Measurements from ENCODE around the gene PGAP3. TPM values are rescaled to one million over a fixed set of nuclear protein-coding genes. Genes with fewer than 3 reads are reported as not detected.

PGAP3 gene
- total RNA-seq, 1 donor, result 10.9 TPM

DNA sequence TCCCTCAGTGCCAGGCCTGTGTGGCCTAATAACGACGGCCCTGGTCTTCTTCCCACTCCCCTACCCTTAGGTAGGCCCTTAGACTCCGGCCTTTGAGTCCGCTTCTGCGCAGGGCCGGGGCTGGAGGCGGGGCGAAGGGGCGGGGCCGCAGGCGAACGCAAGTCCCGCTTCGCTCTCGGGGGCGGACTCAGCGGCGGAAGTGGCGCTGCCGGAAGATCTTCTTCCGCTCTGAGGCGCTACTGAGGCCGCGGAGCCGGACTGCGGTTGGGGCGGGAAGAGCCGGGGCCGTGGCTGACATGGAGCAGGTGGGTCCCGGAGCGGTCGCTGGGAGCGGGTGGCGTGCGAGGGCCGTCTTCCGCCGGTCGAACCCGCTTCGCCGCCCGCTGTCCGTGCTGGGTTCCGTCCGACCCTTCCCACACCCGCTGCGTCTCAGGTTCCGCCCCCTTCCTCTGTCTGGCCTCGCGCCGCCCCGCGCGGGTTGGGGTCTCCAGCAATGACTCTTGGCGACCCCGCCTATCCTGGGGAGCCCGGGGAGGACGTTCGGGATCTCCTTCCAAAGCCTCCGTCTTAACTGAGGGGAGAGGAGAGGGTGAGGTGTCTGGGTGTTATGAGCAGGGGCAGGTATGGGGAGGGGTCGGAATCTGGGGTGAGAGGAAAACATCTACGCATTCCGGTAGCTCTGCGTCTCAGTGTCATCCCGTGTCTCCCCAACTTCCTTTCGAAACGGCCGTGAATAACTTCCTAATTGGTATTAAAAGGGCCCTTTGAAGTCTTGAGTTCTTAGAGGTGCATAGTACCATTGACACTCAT is 50.7 kb downstream of the PGAP3 start, which contains the start of gene STARD3:
Gene STARD3 (plus strand): TSS at position 218 of the 810 bp plus-strand sequence. CDS start 16,388 bp downstream, outside the sequence.
- peaks cover 9% of the 10 kb centered on the region for H3K27me3 ChIP-seq (ENCODE audit: insufficient read depth, low read length)
- peaks cover 19% of the 10 kb centered on the region for H3K4me1 ChIP-seq (ENCODE audit: insufficient read depth, low read length)
- peak within 1 kb of the TSS; percentile 95 for H2AFZ ChIP-seq (ENCODE audit: low read length)
- H3K9me3 ChIP-seq (ENCODE audit: low read depth, low read length), result no peaks in the 10 kb centered on the region
- TF ChIP-seq, protein P1, sequence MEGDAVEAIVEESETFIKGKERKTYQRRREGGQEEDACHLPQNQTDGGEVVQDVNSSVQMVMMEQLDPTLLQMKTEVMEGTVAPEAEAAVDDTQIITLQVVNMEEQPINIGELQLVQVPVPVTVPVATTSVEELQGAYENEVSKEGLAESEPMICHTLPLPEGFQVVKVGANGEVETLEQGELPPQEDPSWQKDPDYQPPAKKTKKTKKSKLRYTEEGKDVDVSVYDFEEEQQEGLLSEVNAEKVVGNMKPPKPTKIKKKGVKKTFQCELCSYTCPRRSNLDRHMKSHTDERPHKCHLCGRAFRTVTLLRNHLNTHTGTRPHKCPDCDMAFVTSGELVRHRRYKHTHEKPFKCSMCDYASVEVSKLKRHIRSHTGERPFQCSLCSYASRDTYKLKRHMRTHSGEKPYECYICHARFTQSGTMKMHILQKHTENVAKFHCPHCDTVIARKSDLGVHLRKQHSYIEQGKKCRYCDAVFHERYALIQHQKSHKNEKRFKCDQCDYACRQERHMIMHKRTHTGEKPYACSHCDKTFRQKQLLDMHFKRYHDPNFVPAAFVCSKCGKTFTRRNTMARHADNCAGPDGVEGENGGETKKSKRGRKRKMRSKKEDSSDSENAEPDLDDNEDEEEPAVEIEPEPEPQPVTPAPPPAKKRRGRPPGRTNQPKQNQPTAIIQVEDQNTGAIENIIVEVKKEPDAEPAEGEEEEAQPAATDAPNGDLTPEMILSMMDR (IDR thresholded peaks at IDR 0.05; ENCODE audit: extremely low read depth, low read depth, low read length), result no peak
- peak within 1 kb of the TSS; percentile 99 for H3K4me2 ChIP-seq (ENCODE audit: insufficient read depth, low read length)
- H3K79me2 ChIP-seq (ENCODE audit: insufficient read depth, low read length), result peaks cover 52% of the 10 kb centered on the region
- H3K4me3 ChIP-seq (ENCODE audit: insufficient read depth, low read length), result peak within 1 kb of the TSS; percentile 98
- no peaks in the 10 kb centered on the region for H3K36me3 ChIP-seq (ENCODE audit: insufficient read depth, low read length)
- DNase-seq (ENCODE audit: insufficient read length, low spot score, missing footprints), result peak; percentile 99
- peak within 1 kb of the TSS; percentile 78 for H3K27ac ChIP-seq (ENCODE audit: low read depth, low read length)
- peaks cover 29% of the 10 kb centered on the region for H4K20me1 ChIP-seq (ENCODE audit: insufficient read depth, low read length)

DNA sequence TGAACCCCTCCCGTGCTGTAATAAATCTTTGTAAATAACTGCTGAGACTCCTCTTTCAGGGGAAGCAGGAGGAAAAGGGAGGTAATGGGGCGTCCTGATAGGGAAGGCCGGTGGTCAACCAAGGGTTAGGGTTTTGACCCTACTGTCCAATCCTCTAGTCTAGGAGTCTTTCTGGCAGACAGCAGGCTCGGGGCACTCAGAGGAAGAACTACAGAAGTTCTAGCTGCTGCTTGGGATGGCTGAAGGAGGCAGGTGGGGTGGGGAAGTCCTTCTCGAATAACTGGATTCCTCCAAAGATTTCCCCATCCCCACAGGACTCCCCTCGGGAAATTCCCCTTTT is 51.3 kb downstream of the PGAP3 start:
- TF ChIP-seq, protein P1 (IDR thresholded peaks at IDR 0.05; ENCODE audit: extremely low read depth, low read depth, low read length), result no peak
- H3K36me3 ChIP-seq (ENCODE audit: insufficient read depth, low read length), result no peaks in the 10 kb centered on the region
- H2AFZ ChIP-seq (ENCODE audit: low read length), result peak overlapping the region; percentile 95
- peak overlapping the region; percentile 98 for H3K4me3 ChIP-seq (ENCODE audit: insufficient read depth, low read length)
- no peak for DNase-seq (ENCODE audit: insufficient read length, low spot score, missing footprints)
- peaks cover 46% of the 10 kb centered on the region for H3K79me2 ChIP-seq (ENCODE audit: insufficient read depth, low read length)
- peaks cover 19% of the 10 kb centered on the region for H3K4me1 ChIP-seq (ENCODE audit: insufficient read depth, low read length)
- H4K20me1 ChIP-seq (ENCODE audit: insufficient read depth, low read length), result peaks cover 25% of the 10 kb centered on the region
- peak overlapping the region; percentile 99 for H3K4me2 ChIP-seq (ENCODE audit: insufficient read depth, low read length)
- H3K9me3 ChIP-seq (ENCODE audit: low read depth, low read length), result no peaks in the 10 kb centered on the region
- H3K27me3 ChIP-seq (ENCODE audit: insufficient read depth, low read length), result peaks cover 15% of the 10 kb centered on the region
- H3K27ac ChIP-seq (ENCODE audit: low read depth, low read length), result peak overlapping the region; percentile 78

DNA sequence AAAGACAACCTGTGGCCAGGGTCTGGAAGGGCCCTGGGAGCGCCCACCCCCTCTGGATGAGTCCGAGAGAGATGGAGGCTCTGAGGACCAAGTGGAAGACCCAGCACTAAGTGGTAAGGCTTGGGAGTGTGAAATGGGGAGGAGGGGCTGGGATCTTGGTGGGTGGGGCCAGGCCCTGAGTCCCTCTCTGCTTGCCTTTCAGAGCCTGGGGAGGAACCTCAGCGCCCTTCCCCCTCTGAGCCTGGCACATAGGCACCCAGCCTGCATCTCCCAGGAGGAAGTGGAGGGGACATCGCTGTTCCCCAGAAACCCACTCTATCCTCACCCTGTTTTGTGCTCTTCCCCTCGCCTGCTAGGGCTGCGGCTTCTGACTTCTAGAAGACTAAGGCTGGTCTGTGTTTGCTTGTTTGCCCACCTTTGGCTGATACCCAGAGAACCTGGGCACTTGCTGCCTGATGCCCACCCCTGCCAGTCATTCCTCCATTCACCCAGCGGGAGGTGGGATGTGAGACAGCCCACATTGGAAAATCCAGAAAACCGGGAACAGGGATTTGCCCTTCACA is 52.2 kb downstream of the PGAP3 start:
- peaks cover 22% of the 10 kb centered on the region for H3K27me3 ChIP-seq (ENCODE audit: insufficient read depth, low read length)
- TF ChIP-seq, protein P1 (IDR thresholded peaks at IDR 0.05; ENCODE audit: extremely low read depth, low read depth, low read length), result no peak

DNA sequence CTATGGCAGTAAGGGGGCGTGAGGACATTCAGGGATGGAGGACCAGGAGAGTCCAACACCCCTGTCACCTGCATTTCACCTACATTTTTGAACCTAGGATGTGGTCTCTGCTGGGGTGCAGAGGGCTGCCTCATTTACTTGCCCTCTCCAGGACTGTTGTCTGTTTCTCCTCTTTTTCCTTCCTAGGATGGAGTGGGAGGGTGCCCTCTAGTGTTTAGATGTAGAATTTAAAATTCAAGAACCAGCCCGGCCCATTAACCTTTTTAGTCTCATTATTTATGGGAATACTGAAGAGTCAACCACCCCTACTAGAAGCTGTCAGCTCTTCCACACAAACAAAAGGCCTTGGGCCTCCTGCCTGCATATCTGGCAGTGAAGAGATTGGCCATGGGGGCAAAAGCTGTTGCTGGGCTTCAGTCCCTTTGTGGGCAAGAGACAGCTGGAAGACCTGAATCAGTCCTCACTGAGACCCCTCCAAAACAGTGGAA is 53.4 kb downstream of the PGAP3 start:
- H3K4me2 ChIP-seq (ENCODE audit: insufficient read depth, low read length), result no peak overlapping the region
- no peak overlapping the region for H3K27ac ChIP-seq (ENCODE audit: low read depth, low read length)
- no peaks in the 10 kb centered on the region for H3K9me3 ChIP-seq (ENCODE audit: low read depth, low read length)
- no peak overlapping the region for H3K4me3 ChIP-seq (ENCODE audit: insufficient read depth, low read length)
- peak; percentile 94 for DNase-seq (ENCODE audit: insufficient read length, low spot score, missing footprints)
- H4K20me1 ChIP-seq (ENCODE audit: insufficient read depth, low read length), result peaks cover 8% of the 10 kb centered on the region
- H3K36me3 ChIP-seq (ENCODE audit: insufficient read depth, low read length), result no peaks in the 10 kb centered on the region
- H3K4me1 ChIP-seq (ENCODE audit: insufficient read depth, low read length), result peaks cover 13% of the 10 kb centered on the region
- H3K27me3 ChIP-seq (ENCODE audit: insufficient read depth, low read length), result peaks cover 34% of the 10 kb centered on the region
- no peak overlapping the region for H2AFZ ChIP-seq (ENCODE audit: low read length)
- H3K79me2 ChIP-seq (ENCODE audit: insufficient read depth, low read length), result peaks cover 25% of the 10 kb centered on the region
- TF ChIP-seq, protein P1 (IDR thresholded peaks at IDR 0.05; ENCODE audit: extremely low read depth, low read depth, low read length), result peak; percentile 80

More for the DNA sequence above, 52.2 kb downstream of the PGAP3 start:
- H3K79me2 ChIP-seq (ENCODE audit: insufficient read depth, low read length), result peaks cover 38% of the 10 kb centered on the region
- H3K4me2 ChIP-seq (ENCODE audit: insufficient read depth, low read length), result no peak overlapping the region
- no peaks in the 10 kb centered on the region for H3K9me3 ChIP-seq (ENCODE audit: low read depth, low read length)
- no peak for DNase-seq (ENCODE audit: insufficient read length, low spot score, missing footprints)
- H4K20me1 ChIP-seq (ENCODE audit: insufficient read depth, low read length), result peaks cover 18% of the 10 kb centered on the region
- H3K36me3 ChIP-seq (ENCODE audit: insufficient read depth, low read length), result no peaks in the 10 kb centered on the region
- no peak overlapping the region for H3K4me3 ChIP-seq (ENCODE audit: insufficient read depth, low read length)
- no peak overlapping the region for H2AFZ ChIP-seq (ENCODE audit: low read length)
- H3K4me1 ChIP-seq (ENCODE audit: insufficient read depth, low read length), result peaks cover 19% of the 10 kb centered on the region
- H3K27ac ChIP-seq (ENCODE audit: low read depth, low read length), result no peak overlapping the region

All from osteoblast (primary cell).